DOHH2 (cell line): ENCODE data around the gene DCBLD2.

Experiments used
- H3F3A ChIP-seq: fragments of 200-600 bp; sonication (generic), shearing (Covaris generic); 2 replicates; pipeline ENCODE4 v1.6.0; 2016; ENCODE audit warnings: antibody characterized with exemption, mild to moderate bottlenecking; ENCODE audit not compliant: control insufficient read depth, insufficient read depth
- H3K27ac ChIP-seq: fragments of 200-600 bp; sonication (generic); 2 replicates; pipeline ENCODE4 v1.5.1; 2014; ENCODE audit warnings: low read depth, mild to moderate bottlenecking, low read length, moderate library complexity
- H3K27me3 ChIP-seq: fragments of 200-600 bp; sonication (generic); 2 replicates; pipeline ENCODE4 v1.6.1; 2014; ENCODE audit warnings: mild to moderate bottlenecking, low read length, mixed read lengths; ENCODE audit not compliant: control insufficient read depth
- H3K36me3 ChIP-seq: fragments of 200-600 bp; sonication (generic); 2 replicates; pipeline ENCODE4 v1.6.1; 2014; ENCODE audit warnings: mild to moderate bottlenecking, low read length, moderate library complexity, mixed read lengths; ENCODE audit not compliant: control insufficient read depth
- H3K4me1 ChIP-seq: fragments of 200-600 bp; sonication (generic); 2 replicates; pipeline ENCODE4 v1.6.1; 2014; ENCODE audit warnings: mild to moderate bottlenecking, low read length, mixed read lengths; ENCODE audit not compliant: control insufficient read depth
- H3K4me2 ChIP-seq: fragments of 200-600 bp; sonication (generic); 2 replicates; pipeline ENCODE4 v1.6.0; 2014; ENCODE audit warnings: mild to moderate bottlenecking, low read length, moderate library complexity
- H3K4me3 ChIP-seq: fragments of 200-600 bp; sonication (generic); 2 replicates; pipeline ENCODE4 v1.5.1; 2014; ENCODE audit warnings: mild to moderate bottlenecking, low read length, mixed read lengths
- H3K79me2 ChIP-seq: fragments of 200-600 bp; sonication (generic); 2 replicates; pipeline ENCODE4 v1.6.1; 2014; ENCODE audit warnings: mild to moderate bottlenecking, low read length, mixed read lengths; ENCODE audit not compliant: control insufficient read depth
- H3K9me2 ChIP-seq: fragments of 200-600 bp; sonication (generic); replicated peaks from 2 replicates; pipeline ENCODE4 v1.6.1; 2014; ENCODE audit warnings: mild to moderate bottlenecking, low read length, mixed read lengths; ENCODE audit not compliant: control insufficient read depth
- H3K9me3 ChIP-seq: fragments of 200-600 bp; sonication (generic); 2 replicates; pipeline ENCODE4 v1.6.1; 2014; ENCODE audit warnings: antibody characterized with exemption, low read length, mixed read lengths; ENCODE audit not compliant: control insufficient read depth, insufficient read depth
- H4K20me1 ChIP-seq: fragments of 200-600 bp; sonication (generic); 2 replicates; pipeline ENCODE4 v1.6.0; 2014; ENCODE audit warnings: low read depth, mild to moderate bottlenecking, antibody characterized with exemption, low read length, moderate library complexity; ENCODE audit not compliant: control insufficient read depth, insufficient read depth
- CTCF ChIP-seq: fragments of 200-600 bp; sonication (generic); IDR thresholded peaks from one replicate; pipeline ENCODE4 v1.5.1; 2014; ENCODE audit warnings: antibody characterized with exemption, mild to moderate bottlenecking, low read depth, low read length; ENCODE audit not compliant: poor library complexity, severe bottlenecking
- EZH2phosphoT487 ChIP-seq: fragments of 200-600 bp; sonication (generic); IDR thresholded peaks from 2 replicates; pipeline ENCODE4 v1.6.1; 2017; ENCODE audit warnings: borderline replicate concordance, mild to moderate bottlenecking, antibody characterized with exemption, low read length, moderate library complexity, mixed read lengths

The DCBLD2 gene

DNA sequence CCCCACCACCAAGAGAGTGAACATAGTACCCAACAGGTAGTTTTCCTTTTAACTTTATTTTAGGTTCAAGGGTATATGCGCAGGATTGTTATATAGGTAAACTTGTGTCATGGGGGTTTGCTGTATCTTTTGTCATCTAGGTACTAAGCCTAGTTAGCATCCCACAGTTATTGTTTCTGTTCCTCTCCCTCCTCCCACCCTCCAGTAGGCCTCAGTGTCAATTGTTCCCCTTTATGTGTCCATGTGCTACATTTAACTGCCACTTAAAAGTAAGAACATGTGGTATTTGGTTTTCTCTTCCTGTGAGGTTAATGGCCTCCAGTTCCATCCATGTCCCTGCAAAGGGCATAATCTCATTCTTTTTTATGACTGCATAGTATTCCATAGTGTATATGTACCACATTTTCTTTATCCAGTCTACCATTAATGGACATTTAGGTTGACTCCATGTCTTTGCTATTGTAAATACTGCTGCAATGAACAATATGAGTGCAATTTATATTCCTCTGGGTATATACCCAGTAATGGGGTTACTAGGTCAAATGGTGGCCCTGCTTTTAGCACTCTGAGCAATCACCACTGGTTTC lies 72.2 kb downstream of the DCBLD2 start:
- no peaks in the 10 kb centered on the region for H3K36me3 ChIP-seq
- no peak for TF ChIP-seq EZH2phosphoT487
- TF ChIP-seq CTCF, result no peak
- H3F3A ChIP-seq, result no peaks in the 10 kb centered on the region
- H3K9me3 ChIP-seq, result no peaks in the 10 kb centered on the region; the same call in 1 of the 2 replicates
- H3K4me3 ChIP-seq, result no peak overlapping the region
- H3K27ac ChIP-seq, result no peak overlapping the region
- H4K20me1 ChIP-seq, result no peaks in the 10 kb centered on the region
- no peak overlapping the region for H3K4me2 ChIP-seq
- no peaks in the 10 kb centered on the region for H3K79me2 ChIP-seq
- H3K9me2 ChIP-seq, result no peaks in the 10 kb centered on the region
- no peaks in the 10 kb centered on the region for H3K4me1 ChIP-seq
- H3K27me3 ChIP-seq, result no peaks in the 10 kb centered on the region

DNA sequence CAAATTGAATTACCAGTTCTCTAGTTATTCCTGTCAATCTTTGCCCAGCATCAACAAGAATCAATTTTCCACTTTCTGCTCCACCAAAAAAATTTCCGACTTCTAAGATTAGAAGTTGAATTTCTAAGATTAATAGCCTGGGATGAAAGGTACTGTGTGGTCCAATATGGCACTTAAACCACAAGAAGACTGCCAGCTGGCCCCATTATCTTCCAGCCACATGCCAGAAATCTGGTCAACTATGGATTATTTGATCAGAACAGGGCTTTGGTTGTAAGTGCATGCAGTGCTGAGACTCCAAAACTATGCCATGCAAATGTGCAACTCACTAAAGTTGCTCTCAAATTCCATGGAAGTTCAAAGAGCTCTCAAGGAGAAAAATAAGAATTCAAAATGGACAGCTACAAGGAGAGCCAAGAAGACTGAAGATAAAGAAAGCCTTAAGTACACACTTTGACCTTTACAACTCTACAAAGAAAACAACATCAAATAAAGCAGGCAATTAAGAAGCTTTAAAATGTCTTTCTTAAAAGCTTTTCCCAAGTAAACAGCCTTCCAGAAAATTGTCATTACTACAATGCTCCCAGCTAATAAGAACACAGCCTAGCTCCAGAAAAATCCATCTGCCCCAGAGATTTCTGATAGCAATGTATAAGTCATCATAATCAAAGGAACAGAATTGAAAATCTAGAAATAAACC lies 74.1 kb downstream of the DCBLD2 start:
- Histone ChIP-seq H3K36me3 (no peaks in the 10 kb centered on the region), H3K9me3 (no peaks in the 10 kb centered on the region; the same call in 1 of the 2 replicates), H4K20me1 (no peaks in the 10 kb centered on the region), H3F3A (no peaks in the 10 kb centered on the region), H3K9me2 (no peaks in the 10 kb centered on the region), H3K4me1 (no peaks in the 10 kb centered on the region), H3K79me2 (no peaks in the 10 kb centered on the region), H3K4me3 (no peak overlapping the region), H3K4me2 (no peak overlapping the region), H3K27ac (no peak overlapping the region), H3K27me3 (no peaks in the 10 kb centered on the region)
- TF ChIP-seq CTCF (no peak), EZH2phosphoT487 (no peak)

- TF ChIP-seq CTCF (no peak), EZH2phosphoT487 (no peak)
- peaks cover 8% of the 10 kb centered on the region for H3K4me1 ChIP-seq
These were observed 75.4 kb downstream of the DCBLD2 start for GRCh38 chr3:98826126-98826525.

More at GRCh38 chr3:98826126-98826525, 75.4 kb downstream of the DCBLD2 start:
- Histone ChIP-seq H3K4me2 (no peak overlapping the region), H3K9me3 (no peaks in the 10 kb centered on the region), H3K36me3 (no peaks in the 10 kb centered on the region), H3F3A (no peaks in the 10 kb centered on the region), H4K20me1 (no peaks in the 10 kb centered on the region), H3K4me3 (no peak overlapping the region), H3K27me3 (no peaks in the 10 kb centered on the region), H3K79me2 (no peaks in the 10 kb centered on the region), H3K9me2 (no peaks in the 10 kb centered on the region), H3K27ac (no peak overlapping the region)
